CD4-positive, alpha-beta T cell (primary cell): ENCODE data around the gene TESPA1. TPM values are rescaled to one million over a fixed set of nuclear protein-coding genes. Genes with fewer than 3 reads are reported as not detected.

ENCODE experiments used
- ATAC-seq: fragments of 200-7000 bp; cut with Tn5 transposase; one replicate; pipeline ENCODE4 v1.10.0; 2022; ENCODE audit warnings: mild to moderate bottlenecking; ENCODE audit not compliant: poor library complexity
- CTCF ChIA-PET: fragments of 350-600 bp; sonication (Branson Sonifier 250); formaldehyde crosslinking; loops from one replicate; lab custom pipeline; 2021; ENCODE audit warnings: antibody characterized with exemption, inconsistent platforms; lab: Charles Lee
- POLR2A ChIA-PET: fragments of 350-600 bp; sonication (Branson Sonifier 250); formaldehyde crosslinking; loops from one replicate; lab custom pipeline; 2021; ENCODE audit warnings: antibody characterized with exemption, inconsistent platforms; lab: Charles Lee
- DNase-seq, 14 experiments: peaks; one replicate each; pipeline ENCODE4 v3.0.0-alpha.2; 2013 to 2020; ENCODE audit warnings: mixed read lengths in 2 of 14
- H3K27ac ChIP-seq, 2 donors: one replicate each; pipeline versions ENCODE4 v1.5.1 to v1.7.0; 2013; ENCODE audit warnings: low read length in 2 of 2, low read depth in 1 of 2, mild to moderate bottlenecking in 1 of 2
- H3K27me3 ChIP-seq, 2 experiments: 1 replicate in 1 of 2; 2 replicates in 1 of 2; pipeline versions ENCODE4 v1.6.1 to v1.7.0; 2013; ENCODE audit warnings: low read length in 2 of 2, control low read depth in 1 of 2, mild to moderate bottlenecking in 1 of 2, moderate library complexity in 1 of 2; ENCODE audit not compliant: insufficient read depth in 2 of 2, control insufficient read depth in 1 of 2
- H3K36me3 ChIP-seq: one replicate; pipeline ENCODE4 v1.6.1; 2013; ENCODE audit warnings: low read length, control low read depth; ENCODE audit not compliant: insufficient read depth
- H3K4me1 ChIP-seq: one replicate; pipeline ENCODE4 v1.6.1; 2013; ENCODE audit warnings: low read length, control low read depth; ENCODE audit not compliant: insufficient read depth
- H3K4me3 ChIP-seq: one replicate; pipeline ENCODE4 v1.5.1; 2013; ENCODE audit warnings: mild to moderate bottlenecking, low read length, moderate library complexity
- H3K9me3 ChIP-seq, 2 experiments: 1 replicate in 1 of 2; 2 replicates in 1 of 2; pipeline versions ENCODE4 v1.6.1 to v1.7.0; 2013; ENCODE audit warnings: low read length in 2 of 2, mild to moderate bottlenecking in 2 of 2, control low read depth in 1 of 2, moderate library complexity in 1 of 2; ENCODE audit not compliant: control insufficient read depth in 1 of 2, insufficient read depth in 1 of 2
- H3K27ac Mint-ChIP-seq: one replicate; pipeline ENCODE4 v1.8.0; 2020; ENCODE audit warnings: mixed read lengths
- H3K27me3 Mint-ChIP-seq: one replicate; pipeline ENCODE4 v1.8.0; 2021; ENCODE audit warnings: mixed read lengths
- H3K36me3 Mint-ChIP-seq: one replicate; pipeline ENCODE4 v1.8.0; 2021; ENCODE audit warnings: low read depth, mixed read lengths
- H3K4me1 Mint-ChIP-seq: one replicate; pipeline ENCODE4 v1.8.0; 2021; ENCODE audit warnings: low read depth, mixed read lengths
- H3K4me3 Mint-ChIP-seq: one replicate; pipeline ENCODE4 v1.8.0; 2020; ENCODE audit warnings: mild to moderate bottlenecking, mixed read lengths
- H3K9me3 Mint-ChIP-seq: one replicate; pipeline ENCODE4 v1.8.0; 2020; ENCODE audit warnings: mixed read lengths
- intact Hi-C, 2 experiments: fragments of 100-400 bp; cut with DNase I in 1 of 2; cut with micrococcal nuclease in 1 of 2; formaldehyde crosslinking; loops; one replicate each; pipeline versions ENCODE4 v1.15.1 to v1.9.0; 2023 to 2025; cut with DNase I, micrococcal nuclease
- total RNA-seq, 174 experiments: library from RNA in 2 of 174; stranded (reverse) in 2 of 174; gene quantifications; one replicate each; pipeline ENCODE4 v1.2.3 and lab custom pipeline; 2021 to 2026
- TF ChIP-seq, protein P1 (sequence below): fragments of 200-600 bp; IDR thresholded peaks from one replicate; pipeline ENCODE4 v1.8.0; 2022; ENCODE audit warnings: antibody characterized with exemption, mild to moderate bottlenecking

TESPA1 gene
- total RNA-seq, 2 experiments from 2014 or later = 96.3 to 98.2 TPM

DNA sequence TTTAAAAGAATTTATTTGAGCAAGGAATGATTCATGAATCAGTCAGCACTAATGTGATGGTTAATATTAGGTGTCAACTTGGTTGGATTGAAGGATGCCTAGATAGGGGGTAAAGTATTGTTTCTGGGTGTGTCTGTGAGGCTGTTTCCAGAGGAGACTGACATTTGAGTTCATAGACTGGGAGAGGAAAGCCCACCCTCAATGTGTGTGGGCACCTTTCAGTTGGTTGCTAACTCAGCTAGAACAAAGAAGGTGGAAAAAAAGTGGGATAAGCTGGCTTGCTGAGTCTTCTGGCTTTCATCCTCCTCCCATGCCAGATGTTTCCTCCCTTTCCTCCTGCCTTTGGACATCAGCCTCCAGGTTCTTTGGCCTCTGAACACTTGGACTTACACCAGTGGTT is 47.2 kb downstream of the TESPA1 start:
- H3K4me1 ChIP-seq = peaks cover 33% of the 10 kb centered on the region
- TF ChIP-seq, protein P1, sequence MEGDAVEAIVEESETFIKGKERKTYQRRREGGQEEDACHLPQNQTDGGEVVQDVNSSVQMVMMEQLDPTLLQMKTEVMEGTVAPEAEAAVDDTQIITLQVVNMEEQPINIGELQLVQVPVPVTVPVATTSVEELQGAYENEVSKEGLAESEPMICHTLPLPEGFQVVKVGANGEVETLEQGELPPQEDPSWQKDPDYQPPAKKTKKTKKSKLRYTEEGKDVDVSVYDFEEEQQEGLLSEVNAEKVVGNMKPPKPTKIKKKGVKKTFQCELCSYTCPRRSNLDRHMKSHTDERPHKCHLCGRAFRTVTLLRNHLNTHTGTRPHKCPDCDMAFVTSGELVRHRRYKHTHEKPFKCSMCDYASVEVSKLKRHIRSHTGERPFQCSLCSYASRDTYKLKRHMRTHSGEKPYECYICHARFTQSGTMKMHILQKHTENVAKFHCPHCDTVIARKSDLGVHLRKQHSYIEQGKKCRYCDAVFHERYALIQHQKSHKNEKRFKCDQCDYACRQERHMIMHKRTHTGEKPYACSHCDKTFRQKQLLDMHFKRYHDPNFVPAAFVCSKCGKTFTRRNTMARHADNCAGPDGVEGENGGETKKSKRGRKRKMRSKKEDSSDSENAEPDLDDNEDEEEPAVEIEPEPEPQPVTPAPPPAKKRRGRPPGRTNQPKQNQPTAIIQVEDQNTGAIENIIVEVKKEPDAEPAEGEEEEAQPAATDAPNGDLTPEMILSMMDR = no peak
- peaks cover 42% of the 10 kb centered on the region for H3K4me1 Mint-ChIP-seq
- no peak overlapping the region for H3K4me3 Mint-ChIP-seq
- H3K27me3 ChIP-seq = no peaks in the 10 kb centered on the region
- H3K36me3 ChIP-seq = no peaks in the 10 kb centered on the region
- CTCF ChIA-PET = interaction anchor here (2.6 kb wide), 1 partner anchor 56 kb away, joined by 7 read pairs; no protein-coding TSS in a partner anchor
- DNase-seq = no peak
- intact Hi-C loops = loop anchor here in 1 of 2 experiments (5.0 kb wide), 1 partner anchor 80 kb away; no protein-coding TSS in a partner anchor
- no peaks in the 10 kb centered on the region for H3K27me3 Mint-ChIP-seq
- H3K27ac ChIP-seq = no peak overlapping the region
- POLR2A ChIA-PET = no interaction called here
- H3K9me3 Mint-ChIP-seq = no peaks in the 10 kb centered on the region
- H3K27ac Mint-ChIP-seq = peak overlapping the region; percentile 74
- H3K36me3 Mint-ChIP-seq = peaks cover 47% of the 10 kb centered on the region
- no peaks in the 10 kb centered on the region for H3K9me3 ChIP-seq
- no peak overlapping the region for H3K4me3 ChIP-seq
- no peak for ATAC-seq

DNA sequence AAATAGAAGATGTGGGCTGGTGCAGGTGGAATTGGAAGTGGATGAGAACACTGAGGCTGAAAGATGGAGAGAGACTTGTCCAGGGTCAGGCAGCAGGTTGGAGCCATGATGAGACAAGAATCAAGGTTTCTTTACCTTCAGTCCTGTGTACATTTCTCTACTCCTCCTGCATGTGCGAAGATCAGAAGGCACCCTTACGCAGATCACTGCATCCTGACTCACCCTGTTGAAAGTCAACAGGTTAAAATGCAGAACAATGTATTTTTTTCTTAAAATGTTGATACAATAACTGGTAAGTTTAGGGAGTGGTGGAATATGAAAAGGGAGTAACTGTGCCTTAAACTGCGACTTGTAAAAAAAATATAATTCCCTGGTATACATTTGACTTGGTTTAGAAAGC is 47.8 kb downstream of the TESPA1 start:
- ChIA-PET CTCF (interaction anchor here (1.3 to 2.6 kb wide), 3 partner anchors 21 to 56 kb away, joined by 3 to 7 read pairs (median 6); no protein-coding TSS in a partner anchor), POLR2A (interaction anchor here (1.2 to 3.0 kb wide), 2 partner anchors 44 to 47 kb away, joined by 3 to 35 read pairs; partner anchors contain the start of gene TESPA1)
- Mint-ChIP-seq H3K27ac (peak overlapping the region; percentile 74), H3K36me3 (peaks cover 53% of the 10 kb centered on the region), H3K4me1 (peaks cover 48% of the 10 kb centered on the region), H3K9me3 (no peaks in the 10 kb centered on the region), H3K4me3 (no peak overlapping the region), H3K27me3 (no peaks in the 10 kb centered on the region)
- Histone ChIP-seq H3K9me3 (no peaks in the 10 kb centered on the region), H3K36me3 (no peaks in the 10 kb centered on the region), H3K27ac (peak overlapping the region in 1 of 2 donors; percentile 71), H3K4me1 (peaks cover 33% of the 10 kb centered on the region), H3K27me3 (no peaks in the 10 kb centered on the region), H3K4me3 (no peak overlapping the region)
- intact Hi-C loops = loop anchor here in 1 of 2 experiments (5.0 kb wide), 1 partner anchor 79 kb away; no protein-coding TSS in a partner anchor
- DNase-seq = no peak
- TF ChIP-seq, protein P1 = no peak
- no peak for ATAC-seq

DNA sequence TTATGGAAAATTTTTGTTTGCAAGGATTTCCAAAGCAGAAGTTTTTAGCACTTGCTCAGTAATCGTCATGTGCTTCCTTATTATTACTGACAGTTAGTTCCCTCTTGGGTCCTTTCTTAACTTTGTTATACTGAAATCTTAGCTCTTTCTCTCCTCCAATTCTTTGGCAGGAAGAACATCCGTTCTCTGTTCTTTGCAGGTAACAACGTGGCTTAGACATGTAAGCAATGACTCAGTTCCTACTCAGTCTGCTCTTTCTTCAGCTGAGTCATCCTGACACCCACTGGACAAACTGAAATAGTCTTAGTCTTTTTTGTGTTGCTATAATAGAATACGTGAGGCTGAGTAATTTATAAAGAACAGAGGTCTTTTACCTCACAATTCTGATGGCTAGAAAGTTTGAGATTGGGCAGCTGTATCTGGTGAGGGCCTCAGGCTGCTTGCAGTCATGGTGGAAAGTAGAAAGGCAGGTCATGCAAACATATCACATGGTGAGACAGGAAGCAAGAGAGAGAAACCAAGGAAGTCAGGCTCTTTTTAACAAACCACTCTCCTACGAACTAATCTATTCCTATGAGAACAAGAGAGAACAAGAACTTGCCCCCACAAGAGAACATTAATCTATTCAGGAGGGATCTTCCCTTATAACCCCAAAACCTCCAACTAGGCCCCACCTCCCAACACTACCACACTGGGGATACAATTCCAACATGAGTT is 49.2 kb downstream of the TESPA1 start:
- intact Hi-C loops = loop anchor here in 1 of 2 experiments (5.0 kb wide), 1 partner anchor 78 kb away; no protein-coding TSS in a partner anchor
- Mint-ChIP-seq H3K4me1 (peaks cover 49% of the 10 kb centered on the region), H3K27ac (peak overlapping the region; percentile 74), H3K4me3 (peak overlapping the region; percentile 55), H3K9me3 (peaks cover 2% of the 10 kb centered on the region), H3K36me3 (peaks cover 55% of the 10 kb centered on the region), H3K27me3 (no peaks in the 10 kb centered on the region)
- DNase-seq (peak in 10 of 14 experiments; percentile 6 to 84 (median 26)), ATAC-seq (peak; percentile 94)
- Histone ChIP-seq H3K27me3 (no peaks in the 10 kb centered on the region), H3K36me3 (no peaks in the 10 kb centered on the region), H3K4me3 (no peak overlapping the region), H3K9me3 (peaks cover 0 to 6% of the 10 kb centered on the region in 2 experiments), H3K4me1 (peaks cover 33% of the 10 kb centered on the region), H3K27ac (peak overlapping the region; percentile 39 to 71)
- POLR2A ChIA-PET = interaction anchor here (1.0 to 3.0 kb wide), 7 partner anchors 9 to 80 kb away, joined by 3 to 35 read pairs (median 5); partner anchors contain the start of gene TESPA1
- CTCF ChIA-PET = interaction anchor here (0.8 to 2.6 kb wide), 12 partner anchors 22 to 204 kb away, joined by 3 to 7 read pairs (median 4); partner anchors contain the start of gene TESPA1
- TF ChIP-seq, protein P1 = peak; percentile 32
